Measurements from ENCODE around the gene RERE. TPM values are rescaled to one million over a fixed set of nuclear protein-coding genes. Genes with fewer than 3 reads are reported as not detected.

Gene RERE
- total RNA-seq, 1 experiment from 2014 or later, result 37.1 TPM

- no peak for DNase-seq (ENCODE audit: low spot score)
Measured at GRCh38 chr1:8354038-8354437, 463.4 kb downstream of the RERE start.

DNA sequence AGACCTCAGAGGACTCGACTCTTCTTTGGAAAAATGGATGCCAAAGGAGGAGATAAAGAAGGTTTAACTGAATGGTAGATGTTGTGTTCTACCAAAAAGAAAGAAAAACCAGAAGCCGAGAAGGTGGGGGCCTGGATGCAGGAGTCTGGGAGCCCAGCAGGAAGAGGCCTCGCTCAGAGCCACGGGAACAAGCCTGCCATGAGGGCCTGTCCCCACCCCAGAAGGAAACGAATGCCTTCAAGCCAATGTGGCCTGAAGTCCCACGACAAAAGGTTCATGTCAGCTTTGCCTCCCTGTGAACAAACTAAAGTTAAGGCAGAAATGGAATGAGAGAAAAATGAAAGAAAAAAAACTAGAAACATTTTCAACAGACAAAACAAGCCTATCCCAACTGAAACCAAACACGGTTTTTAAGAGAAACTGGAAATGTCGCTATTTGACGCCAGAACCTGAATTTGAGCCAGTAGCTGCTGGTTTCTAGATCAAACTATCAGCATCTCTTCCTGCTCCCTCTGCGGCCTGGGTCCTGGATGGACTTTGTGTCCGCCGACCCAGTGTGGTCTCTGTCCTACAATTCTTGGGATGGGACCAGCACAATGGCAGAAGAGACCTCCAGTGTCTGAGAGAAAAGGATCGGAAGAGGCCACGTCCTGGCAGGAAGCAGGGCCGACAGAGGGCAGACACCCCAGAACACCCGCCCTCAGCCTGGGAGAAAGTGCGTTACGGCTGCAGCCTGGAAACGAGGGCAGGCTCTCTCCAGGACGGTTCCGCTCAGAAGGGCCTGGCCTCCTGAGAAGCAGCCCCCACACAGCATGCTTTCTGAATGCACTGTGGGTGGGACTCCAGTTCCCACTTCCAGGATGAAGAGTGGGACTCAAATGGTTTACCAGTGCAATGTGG lies 464.3 kb downstream of the RERE start:
- DNase-seq (ENCODE audit: low spot score), result no peak

GRCh38 chr1:8352471-8352845 lies 465.0 kb downstream of the RERE start:
- DNase-seq (ENCODE audit: low spot score), result no peak

- peak; percentile 40 for DNase-seq (ENCODE audit: low spot score)
Measured at GRCh38 chr1:8351693-8352470, 465.6 kb downstream of the RERE start.

DNA sequence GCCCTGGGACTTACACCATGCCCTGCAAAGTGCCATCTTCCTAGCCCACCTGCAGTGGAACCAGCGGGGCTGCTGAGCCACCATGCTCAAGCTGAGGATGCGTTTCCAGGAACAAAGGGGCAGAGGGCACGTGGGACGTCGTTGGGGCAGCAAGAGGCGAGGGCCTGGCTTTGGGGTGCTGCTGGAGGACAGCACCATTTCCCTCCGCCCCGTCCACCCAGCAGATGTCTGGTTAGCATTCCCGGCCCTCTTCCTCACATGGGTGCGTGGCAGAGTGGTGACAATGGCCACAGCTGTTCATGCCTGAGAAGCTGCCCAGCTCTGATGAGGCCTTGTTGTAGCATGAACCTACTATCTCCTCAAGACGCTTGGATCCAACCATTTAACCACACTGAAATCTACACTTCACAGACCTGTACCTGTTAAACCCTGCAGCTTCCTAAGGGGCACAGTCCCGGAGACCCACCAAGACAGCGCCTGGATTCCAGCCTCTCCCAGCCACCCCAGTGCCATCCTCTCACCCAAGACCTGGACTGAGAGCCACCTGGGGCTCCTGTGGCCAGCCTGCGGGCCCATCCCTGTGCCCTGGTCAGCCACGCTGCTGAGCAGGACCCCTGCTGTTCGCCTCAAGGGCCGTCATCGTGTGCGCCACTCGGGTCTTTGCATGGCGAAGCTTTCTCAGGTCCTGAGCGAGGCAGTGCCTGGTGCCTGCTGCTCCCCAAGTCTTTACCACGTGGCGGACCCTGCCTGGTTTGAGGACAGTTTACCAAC lies 466.3 kb downstream of the RERE start:
- DNase-seq (ENCODE audit: low spot score), result no peak

GRCh38 chr1:8349961-8350360 lies 467.5 kb downstream of the RERE start:
- no peak for DNase-seq (ENCODE audit: low spot score)

DNA sequence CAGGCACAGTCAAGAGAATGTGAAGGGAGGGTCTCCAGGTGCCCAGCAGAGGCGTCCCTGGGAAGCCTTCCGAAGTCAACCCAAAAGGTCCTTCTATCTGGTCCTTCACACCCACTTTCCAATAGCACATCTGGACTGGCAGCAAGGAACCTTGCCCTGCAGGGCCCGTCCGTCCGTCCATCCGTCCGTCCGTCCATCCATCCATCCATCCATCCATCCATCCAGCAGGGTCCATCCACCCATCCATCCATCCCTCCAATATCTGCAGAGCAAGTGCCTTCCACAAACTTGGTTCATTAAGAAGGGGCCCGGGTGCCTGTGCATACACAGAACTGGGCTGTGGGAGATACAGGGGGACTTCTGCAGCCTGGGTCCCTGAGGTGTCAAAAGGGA lies 468.0 kb downstream of the RERE start:
- DNase-seq (ENCODE audit: low spot score), result no peak

GRCh38 chr1:8348777-8349472 lies 468.5 kb downstream of the RERE start:
- DNase-seq (ENCODE audit: low spot score), result peak; percentile 67

- DNase-seq (ENCODE audit: low spot score), result no peak
Measured at GRCh38 chr1:8348047-8348776, 469.2 kb downstream of the RERE start.

DNA sequence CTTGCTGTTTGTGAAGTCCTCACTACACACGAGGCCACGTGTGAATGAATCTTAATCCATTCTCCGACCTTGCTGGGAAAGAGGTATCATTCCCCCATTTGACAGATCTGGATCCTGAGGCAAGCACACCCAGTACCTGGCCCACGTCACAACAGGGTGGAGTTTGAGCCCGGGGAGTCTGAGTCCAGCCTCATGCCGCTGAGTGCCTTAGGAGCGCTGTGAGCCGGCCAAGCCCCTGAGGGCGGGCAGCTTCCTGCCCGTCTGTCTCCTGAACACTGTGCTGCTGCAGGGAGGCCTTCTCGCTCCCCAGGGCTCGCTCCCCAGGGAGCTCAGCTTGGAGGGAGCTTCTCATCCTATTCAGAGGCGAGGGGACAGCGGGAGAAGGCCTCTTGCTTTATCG lies 469.8 kb downstream of the RERE start:
- DNase-seq (ENCODE audit: low spot score), result no peak

GRCh38 chr1:8345621-8346415 lies 471.6 kb downstream of the RERE start:
- no peak for DNase-seq (ENCODE audit: low spot score)

DNA sequence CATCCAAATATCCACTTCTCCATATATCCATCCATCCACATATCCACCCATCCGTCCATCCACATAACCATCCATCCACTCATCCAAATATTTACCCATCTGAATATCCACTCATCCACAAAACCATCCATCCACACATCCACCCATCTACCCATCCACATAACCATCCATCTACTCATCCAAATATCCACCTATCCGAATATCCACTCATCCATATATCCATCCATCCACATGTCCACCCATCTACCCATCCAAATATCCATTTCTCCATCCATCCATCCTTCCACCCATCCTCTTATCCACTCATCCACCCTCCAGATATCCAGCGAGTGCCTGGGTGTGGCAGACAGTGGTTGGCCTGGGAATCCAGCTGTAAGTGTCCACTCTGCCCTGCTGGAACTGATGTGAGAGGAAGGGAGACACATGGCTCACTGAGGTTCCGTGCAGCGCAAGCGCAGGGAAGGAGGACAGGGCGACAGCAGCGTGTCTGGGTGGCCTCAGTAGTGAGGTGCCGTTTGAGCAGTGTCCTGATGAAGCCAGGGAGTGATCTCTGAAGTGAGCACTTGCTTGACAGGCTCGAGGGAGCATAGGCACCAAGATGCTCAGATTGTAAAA lies 472.4 kb downstream of the RERE start:
- no peak for DNase-seq (ENCODE audit: low spot score)

GRCh38 chr1:8343464-8344001 lies 473.9 kb downstream of the RERE start:
- peak; percentile 69 for DNase-seq (ENCODE audit: low spot score)

GRCh38 chr1:8343044-8343443 lies 474.4 kb downstream of the RERE start:
- no peak for DNase-seq (ENCODE audit: low spot score)

- no peak for DNase-seq (ENCODE audit: low spot score)
Measured at GRCh38 chr1:8342325-8342724, 475.1 kb downstream of the RERE start.

GRCh38 chr1:8340448-8340847 lies 477.0 kb downstream of the RERE start:
- DNase-seq (ENCODE audit: low spot score), result no peak

GRCh38 chr1:8339203-8339600 lies 478.2 kb downstream of the RERE start:
- DNase-seq (ENCODE audit: low spot score), result no peak

DNA sequence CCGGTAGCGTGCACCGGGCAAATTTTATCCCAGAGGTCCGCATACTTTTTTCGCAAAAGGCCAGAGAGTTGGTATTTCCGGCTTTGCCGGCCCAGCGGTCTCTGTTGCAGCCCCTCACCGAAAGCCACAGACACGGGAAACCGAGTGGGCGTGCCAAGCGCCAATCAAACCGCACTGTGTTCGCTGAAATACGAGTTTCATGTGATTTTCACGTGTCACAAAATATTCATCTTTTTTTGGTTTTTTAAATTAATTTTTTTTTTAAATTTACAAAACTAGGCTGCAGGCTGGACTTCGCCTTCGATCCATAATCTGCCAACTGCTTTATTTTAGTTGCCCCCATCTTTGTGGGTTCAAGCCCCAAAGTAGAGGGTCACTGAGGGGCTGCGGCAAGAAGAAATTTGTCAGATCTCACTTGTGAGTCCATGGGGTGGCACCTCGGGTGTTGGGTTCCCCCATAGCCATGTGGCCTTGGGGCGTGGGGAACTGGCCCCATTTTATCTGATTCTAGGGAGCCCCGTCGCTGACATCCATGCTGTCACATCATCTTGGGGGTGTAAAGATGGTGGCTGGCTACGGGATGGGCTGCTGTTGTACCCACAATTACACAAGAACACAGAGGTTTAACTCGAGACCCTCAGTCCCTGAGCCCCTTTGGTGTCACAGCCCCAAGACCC lies 478.8 kb downstream of the RERE start:
- DNase-seq (ENCODE audit: low spot score), result no peak

Measured in HT-29 (cell line).